NOMO-1 (cell line): Measurements from ENCODE around the gene ZNF213.
A peak's percentile ranks its signal among the peaks of the same experiment; 100 is the strongest.

Experiments used
- DNase-seq, 2 experiments: peaks; one replicate each; lab custom pipeline; 2025; ENCODE audit not compliant: unreplicated experiment in 2 of 2; lab: John Stamatoyannopoulos, UW

The ZNF213 gene

GRCh38 chr16:3099732-3100499 is 34.9 kb upstream of the ZNF213 start:
- DNase-seq: peak; percentile 90 to 94

DNA sequence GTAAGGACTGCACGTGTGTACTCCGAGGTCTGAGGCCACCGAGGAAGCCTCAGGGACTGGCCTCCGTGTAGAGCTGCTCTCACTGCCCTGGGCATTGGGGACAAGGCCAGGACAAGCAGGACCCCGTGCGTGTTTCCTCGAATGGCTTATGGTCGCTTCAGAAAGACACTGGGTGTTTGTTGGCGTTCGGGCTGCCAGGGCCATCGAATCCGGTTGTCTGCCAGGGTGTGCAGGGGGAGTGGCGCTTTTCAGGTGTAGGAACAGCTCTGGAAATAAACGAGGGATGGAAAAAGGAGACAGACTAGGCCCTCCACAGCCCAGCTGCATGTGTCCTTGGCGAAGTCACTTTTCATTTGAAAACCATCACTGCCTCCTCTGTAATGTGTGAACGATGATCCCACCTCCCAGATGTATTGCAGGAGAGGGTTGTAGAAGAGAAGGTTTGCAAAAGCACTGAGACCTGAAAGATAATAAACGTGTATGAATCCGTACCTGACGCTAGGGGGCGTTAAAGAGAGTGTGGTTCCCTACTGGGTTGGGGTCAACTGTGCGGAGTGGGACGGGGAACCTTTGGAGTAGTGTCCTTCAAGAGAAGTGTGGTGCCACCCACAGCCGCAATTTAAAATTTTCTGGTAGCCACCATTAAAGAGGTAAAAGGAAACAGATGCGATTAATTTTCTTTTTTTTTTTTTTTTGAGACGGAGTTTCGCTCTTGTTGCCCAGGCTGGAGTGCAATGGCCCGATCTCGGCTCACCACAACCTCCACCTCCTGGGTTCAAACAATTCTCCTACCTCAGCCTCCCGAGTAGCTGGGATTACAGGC is 33.6 kb upstream of the ZNF213 start:
- DNase-seq: peak; percentile 38 to 55

DNA sequence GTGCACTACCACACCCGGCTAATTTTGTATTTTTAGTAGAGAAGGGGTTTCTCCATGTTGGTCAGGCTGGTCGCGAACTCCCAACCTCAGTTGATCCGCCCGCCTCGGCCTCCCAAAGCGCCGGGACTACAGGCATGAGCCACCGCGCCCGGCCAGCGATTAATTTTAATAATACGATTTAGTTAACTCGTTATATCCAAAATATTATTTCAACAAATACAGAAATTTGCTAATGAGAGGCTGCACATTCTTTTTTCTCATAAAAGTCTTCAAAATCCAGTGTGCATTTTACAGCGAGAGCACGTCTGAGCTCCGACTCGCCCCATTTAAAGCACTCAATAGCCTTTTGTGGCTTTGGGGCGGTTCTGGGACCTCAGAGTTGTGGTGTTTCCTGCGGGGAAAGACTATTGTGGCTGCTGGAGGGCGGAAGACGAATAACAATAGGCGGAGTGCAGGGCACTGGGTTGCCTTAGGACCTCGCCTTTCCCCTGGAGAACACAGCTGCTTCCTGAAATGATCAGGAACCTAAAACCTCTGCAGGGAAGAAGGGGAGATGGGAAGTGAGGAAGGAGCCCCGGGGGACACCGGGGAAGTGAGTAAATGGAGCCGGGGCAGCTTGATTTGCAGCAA is 32.9 kb upstream of the ZNF213 start:
- peak; percentile 21 to 22 for DNase-seq

GRCh38 chr16:3106205-3106928 is 28.5 kb upstream of the ZNF213 start:
- DNase-seq: peak; percentile 81 to 92

DNA sequence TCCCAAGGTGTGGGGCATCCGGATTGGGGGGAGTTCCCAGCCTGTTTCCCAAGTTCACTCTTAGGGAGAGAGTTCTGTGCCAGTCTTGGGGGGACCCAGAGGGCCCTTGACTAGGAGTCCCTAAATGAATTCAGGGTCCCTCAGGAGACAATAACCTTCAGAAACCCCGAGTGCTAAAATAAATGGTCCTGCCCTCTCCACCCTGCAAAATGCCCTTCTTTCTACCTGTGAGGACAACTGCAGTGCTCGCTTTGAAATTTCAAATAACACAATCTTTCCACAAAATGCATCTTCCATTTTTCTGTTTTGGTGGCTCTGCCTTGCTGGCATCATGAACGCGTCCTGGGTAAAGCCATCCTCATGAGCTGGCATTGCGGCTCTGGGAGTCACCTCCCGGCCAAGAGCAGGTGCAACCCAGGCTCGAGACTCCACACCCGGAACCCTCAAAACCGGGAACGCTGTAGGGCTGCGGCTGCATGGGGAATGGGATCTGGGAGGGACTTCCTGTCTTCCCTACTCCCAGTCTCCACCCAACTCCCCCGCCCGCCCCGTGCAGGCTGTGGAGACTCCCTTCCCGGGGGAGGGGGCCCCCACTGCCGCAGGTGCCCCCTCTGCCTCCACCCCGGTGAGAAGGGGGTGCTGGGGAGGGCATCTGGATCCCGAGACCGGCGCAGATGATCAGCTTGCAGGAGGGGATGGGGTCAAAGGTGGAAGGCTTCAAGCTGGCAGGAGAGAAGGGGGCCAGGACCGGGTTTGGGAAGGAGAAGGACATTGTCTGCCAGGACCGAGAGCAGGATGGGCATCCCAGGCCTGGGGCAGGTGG is 22.6 kb upstream of the ZNF213 start, which contains the start of gene ZNF205:
Gene ZNF205 (plus strand): TSS at position 529 of the 823 bp plus-strand sequence. CDS start 845 bp downstream, outside the sequence.
- no peak for DNase-seq

DNA sequence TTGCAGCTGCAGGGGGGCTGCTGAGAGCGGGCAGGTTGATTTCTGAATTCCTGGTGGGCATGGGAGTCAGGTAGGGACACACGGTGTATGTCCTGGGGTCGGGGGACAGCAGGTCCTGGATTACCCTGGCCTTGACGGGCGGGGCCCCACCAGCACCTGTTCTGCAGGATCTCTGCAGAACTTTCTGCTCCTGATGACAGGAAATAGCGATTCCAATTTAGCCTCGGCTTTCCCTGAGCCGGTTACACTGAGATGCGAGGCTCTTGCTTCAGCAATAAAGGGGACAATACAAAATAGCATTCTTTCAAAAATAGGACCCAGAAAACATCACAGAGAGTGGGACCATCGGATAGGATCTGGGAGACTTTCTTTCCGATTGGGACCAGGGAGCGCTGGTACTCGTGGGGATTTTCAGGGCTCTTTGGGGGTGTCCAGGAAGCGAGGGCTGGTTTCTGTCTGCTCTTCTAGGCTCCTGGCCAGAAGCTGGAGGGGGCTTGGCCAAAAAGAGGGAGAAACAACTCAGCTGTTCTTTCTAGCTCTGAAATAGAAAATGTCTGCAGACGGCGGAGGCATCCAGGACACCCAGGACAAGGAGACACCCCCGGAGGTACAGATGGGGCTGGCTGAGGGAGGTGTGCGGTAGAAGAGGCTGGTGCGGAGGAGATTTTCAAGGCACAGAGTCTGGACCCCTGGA is 21.8 kb upstream of the ZNF213 start:
- no peak for DNase-seq

DNA sequence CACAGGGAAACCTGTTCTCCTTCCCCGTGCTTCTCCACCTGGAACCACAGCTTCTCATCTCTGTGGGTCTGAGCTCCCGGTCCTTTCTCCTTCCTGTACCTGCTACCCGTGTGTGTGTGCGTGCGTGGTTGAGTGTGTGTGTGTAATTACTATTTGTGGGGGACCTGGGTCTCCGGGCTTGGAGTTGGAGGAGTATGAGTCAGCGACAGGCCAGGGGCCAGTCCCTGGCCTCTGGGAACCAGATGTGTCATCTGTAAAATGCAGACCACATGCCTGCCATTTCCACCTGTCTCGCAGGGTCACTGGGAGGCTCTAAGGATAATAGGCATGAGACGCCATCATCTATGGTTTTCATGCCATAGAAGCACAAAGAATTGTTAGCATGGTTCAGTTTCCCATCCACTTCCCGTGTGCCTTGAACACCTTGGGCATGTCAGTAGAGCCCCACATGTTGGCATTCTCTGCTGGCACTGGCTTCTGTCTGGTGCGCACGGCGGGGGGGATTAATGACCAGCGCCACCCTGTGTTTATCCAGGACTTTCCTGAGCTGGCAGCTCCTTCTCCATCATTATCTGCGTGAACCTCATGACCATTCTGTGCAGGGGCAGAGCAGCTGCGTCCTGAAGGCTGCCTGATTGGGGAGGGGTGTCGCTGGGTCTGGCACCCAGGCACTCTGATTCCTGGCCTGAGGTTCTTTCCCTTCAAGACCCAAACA is 20.9 kb upstream of the ZNF213 start:
- no peak for DNase-seq

DNA sequence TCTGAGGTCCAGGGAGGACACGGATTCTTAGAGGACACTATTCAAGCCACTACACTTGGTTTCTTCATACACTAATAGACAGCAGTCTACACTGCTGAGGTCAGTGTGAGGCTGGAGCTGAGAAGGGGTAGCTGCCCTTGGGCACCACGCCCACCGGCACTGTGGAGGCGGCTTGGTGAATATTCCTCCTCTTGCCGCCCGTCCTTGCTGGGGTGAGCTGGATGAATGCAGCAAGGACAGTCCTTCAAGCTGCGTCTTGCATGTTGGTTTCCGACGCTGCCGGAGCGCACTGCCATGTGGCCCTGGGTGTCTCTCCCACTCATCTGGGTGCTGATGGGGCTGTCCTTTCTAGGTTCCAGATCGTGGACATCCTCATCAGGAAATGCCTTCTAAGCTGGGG is 19.8 kb upstream of the ZNF213 start:
- no peak for DNase-seq

DNA sequence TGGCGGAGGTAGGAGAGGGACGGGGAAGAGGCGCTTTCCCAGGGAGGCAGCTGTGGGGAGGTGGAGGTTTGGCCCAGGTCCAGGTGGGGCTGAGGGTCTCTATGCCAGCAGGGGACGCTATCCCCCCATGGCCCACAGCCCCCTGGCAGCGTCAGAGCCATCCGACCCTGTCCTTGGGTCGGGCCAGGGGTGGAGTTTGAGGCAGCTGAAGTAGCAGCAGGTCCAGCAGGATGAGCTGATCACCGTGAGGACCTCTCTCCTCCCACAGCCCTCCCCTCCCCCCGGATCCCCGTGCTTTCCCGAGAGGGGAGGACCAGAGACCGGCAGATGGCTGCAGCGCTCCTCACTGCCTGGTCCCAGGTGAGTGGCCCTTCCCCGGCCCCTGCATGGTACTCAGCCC is 19.3 kb upstream of the ZNF213 start:
- DNase-seq: no peak

DNA sequence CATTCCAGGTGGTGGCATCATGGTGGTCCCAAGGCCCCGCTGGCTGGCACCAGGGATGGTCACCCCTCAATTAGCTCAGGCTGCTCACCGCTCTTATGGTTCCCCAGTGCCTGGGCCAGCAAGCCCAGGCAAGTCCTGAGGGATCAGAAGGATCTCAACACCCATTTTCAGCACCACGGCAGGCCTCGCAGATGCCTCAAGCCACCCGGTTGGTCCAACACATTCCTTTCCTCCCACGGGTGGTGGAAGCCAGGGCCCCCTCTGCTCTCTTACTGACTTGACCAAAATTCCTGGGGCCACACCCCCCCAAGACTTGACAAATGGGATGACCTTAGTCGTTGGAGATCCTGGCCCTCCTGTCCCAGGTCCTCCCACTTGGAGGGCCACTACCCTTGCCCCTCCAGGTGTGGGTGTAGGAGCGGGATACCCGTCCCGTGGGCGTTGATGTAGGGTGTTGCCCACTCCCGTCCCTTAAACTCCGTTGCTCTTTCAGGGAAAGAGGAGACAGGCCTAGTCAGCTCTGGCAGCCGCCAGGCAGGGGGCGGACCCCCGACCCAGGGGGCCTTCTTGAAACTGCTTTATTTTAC is 16.5 kb upstream of the ZNF213 start:
- no peak for DNase-seq

DNA sequence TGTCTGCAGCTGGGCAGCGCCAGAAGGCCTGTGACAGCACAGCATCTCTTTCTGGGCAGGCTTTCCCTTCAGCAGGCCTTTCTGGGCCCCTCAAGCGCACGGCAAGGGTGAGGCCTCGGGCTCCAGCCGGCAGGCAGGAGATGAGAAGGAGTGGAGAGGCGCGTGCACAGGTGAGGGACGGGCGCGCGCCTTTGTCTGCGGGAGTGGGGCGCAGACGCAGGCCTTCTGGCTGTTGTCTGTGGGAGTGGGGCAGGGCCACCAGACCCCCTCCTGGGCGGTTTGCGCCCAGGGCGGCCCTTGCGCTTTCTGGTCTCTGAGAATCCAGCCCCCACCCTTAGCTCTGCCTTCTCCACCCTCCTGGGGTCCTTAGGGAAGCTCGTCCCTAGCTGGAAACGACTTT is 16.0 kb upstream of the ZNF213 start:
- no peak for DNase-seq

- no peak for DNase-seq
Observed at GRCh38 chr16:3119286-3119685, 15.5 kb upstream of the ZNF213 start.

DNA sequence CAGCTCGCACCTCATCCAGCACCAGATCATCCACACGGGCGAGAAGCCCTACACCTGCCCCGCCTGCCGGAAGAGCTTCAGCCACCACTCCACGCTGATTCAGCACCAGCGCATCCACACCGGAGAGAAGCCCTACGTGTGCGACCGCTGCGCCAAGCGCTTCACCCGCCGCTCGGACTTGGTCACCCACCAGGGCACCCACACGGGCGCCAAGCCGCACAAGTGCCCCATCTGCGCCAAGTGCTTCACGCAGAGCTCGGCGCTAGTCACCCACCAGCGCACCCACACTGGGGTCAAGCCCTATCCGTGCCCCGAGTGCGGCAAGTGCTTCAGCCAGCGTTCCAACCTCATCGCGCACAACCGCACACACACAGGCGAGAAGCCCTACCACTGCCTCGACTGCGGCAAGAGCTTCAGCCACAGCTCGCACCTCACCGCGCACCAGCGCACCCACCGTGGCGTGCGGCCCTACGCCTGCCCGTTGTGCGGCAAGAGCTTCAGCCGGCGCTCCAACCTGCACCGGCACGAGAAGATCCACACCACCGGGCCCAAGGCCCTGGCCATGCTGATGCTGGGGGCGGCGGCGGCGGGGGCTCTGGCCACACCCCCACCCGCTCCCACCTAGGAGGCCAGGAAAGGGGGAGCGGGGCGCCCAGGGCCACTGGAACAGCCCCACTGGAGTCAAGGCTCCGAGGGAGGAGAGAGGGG is 15.0 kb upstream of the ZNF213 start:
- no peak for DNase-seq

DNA sequence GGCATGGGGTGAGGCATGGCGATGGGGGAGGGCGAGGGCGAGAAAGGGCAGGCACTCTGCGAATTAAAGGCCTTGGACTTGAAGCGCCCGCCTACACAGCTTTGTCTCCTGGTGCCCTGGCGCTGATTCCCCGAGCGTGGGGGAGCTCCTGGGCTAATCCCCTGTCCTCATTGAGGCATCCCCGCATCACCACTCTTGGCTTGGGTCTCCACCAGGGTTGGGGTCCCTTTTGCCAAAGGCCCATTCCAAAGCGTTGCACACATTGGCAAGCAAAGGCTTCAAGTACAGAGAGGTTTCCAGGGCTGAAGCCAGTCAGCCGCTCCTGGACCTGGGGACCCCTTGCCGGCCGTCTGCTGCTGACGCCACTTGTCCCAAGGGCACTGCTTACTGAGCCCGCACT is 14.4 kb upstream of the ZNF213 start:
- DNase-seq: no peak

DNA sequence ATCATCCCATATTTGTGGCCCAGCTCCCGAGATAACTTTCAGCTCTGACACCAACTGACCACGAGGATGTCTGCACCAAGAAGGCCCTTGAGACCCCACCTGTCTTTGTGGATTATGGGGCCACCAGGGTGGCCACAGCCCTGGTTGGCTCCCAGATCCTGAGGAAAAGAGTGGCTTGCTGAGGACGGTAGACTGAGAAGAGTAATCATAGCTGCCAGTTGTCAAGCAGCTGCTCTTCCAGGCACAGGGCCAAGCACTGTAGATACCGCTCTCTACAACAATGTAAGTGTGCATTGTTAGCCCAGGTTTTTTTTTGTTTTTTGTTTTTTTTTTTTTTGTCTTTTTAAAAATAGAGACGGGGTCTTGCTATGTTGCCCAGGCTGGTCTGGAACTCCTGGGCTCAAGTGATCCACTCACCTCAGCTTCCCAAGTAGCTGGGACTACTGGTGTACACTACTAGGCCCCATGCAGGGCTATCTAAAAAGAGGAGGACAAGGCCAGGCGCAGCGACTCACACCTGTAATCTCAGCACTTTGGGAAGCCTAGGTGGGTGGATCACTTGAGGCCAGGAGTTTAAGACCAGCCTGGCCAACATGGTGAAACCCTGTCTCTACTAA is 12.9 kb upstream of the ZNF213 start:
- DNase-seq: no peak

GRCh38 chr16:3122926-3123570 is 11.8 kb upstream of the ZNF213 start:
- no peak for DNase-seq
